Effector memory CD4-positive, alpha-beta T cell (primary cell): ENCODE results near the gene PTPRD.

ENCODE experiments used
- DNase-seq, 3 donors: peaks; one replicate each; pipeline ENCODE4 v3.0.0-alpha.2; 2020
- H3K27ac ChIP-seq: 2 replicates; pipeline ENCODE4 v1.7.0; 2013; ENCODE audit warnings: mild to moderate bottlenecking, low read length, moderate library complexity; ENCODE audit not compliant: insufficient read depth, poor library complexity, severe bottlenecking
- H3K27me3 ChIP-seq: replicated peaks from 2 replicates; pipeline ENCODE4 v1.7.0; 2013; ENCODE audit warnings: mild to moderate bottlenecking, low read length; ENCODE audit not compliant: insufficient read depth, control insufficient read depth, poor library complexity, severe bottlenecking
- H3K36me3 ChIP-seq: 2 replicates; pipeline ENCODE4 v1.7.0; 2013; ENCODE audit warnings: mild to moderate bottlenecking, low read length, moderate library complexity; ENCODE audit not compliant: control insufficient read depth, insufficient read depth
- H3K4me1 ChIP-seq: 2 replicates; pipeline ENCODE4 v1.7.0; 2013; ENCODE audit warnings: low read length, mild to moderate bottlenecking; ENCODE audit not compliant: control insufficient read depth, insufficient read depth, poor library complexity, severe bottlenecking
- H3K4me3 ChIP-seq: 2 replicates; pipeline ENCODE4 v1.7.0; 2013; ENCODE audit warnings: low read length, low read depth, mild to moderate bottlenecking; ENCODE audit not compliant: insufficient read depth, poor library complexity, severe bottlenecking
- H3K9me3 ChIP-seq: 2 replicates; pipeline ENCODE4 v1.7.0; 2013; ENCODE audit warnings: mild to moderate bottlenecking, low read length, moderate library complexity; ENCODE audit not compliant: control insufficient read depth

The PTPRD gene

DNA sequence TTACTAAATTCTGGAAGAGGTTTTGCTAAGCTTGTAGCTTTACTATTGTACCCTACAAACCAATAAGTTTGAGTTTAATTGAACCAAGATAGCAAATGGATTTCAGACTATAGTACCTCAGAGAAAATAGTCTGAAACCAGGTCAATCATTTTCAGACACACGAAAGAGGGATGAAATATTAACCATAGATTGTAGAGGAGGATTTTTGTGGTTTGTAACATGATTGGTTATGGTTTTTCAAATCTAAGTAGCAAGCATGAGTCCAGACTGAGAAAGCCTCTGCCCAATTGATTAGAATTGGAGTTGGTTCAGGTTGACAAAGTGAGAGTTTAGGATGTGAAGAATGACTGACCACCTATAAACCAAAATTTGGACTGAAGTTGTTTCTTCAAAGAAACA, 2250.6 kb downstream of the PTPRD start:
- DNase-seq: no peak
- Histone ChIP-seq H3K36me3 (no peaks in the 10 kb centered on the region), H3K27me3 (no peaks in the 10 kb centered on the region), H3K4me1 (no peaks in the 10 kb centered on the region), H3K4me3 (no peak overlapping the region), H3K9me3 (no peaks in the 10 kb centered on the region), H3K27ac (no peak overlapping the region)

DNA sequence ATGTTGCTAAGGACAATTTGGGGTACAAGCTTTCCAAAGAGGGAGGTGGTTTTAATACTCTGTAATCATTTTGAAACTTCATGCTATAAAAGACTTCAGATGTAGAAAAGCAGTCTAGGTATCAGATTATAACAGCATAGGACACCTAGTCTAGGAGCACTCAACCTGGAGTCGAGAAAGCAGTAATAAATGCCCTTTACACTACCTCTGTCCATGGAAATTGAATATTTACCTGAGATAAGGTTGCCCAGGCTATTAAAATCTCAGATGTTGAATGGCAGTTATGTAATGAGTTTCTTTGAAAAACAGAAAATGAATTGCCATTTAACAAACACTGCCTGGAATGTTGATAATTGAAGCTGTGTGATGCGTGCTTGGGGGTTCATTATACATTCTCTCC, 2251.4 kb downstream of the PTPRD start:
- H3K27ac ChIP-seq: no peak overlapping the region
- DNase-seq: no peak
- H3K9me3 ChIP-seq: no peaks in the 10 kb centered on the region
- H3K27me3 ChIP-seq: no peaks in the 10 kb centered on the region
- no peaks in the 10 kb centered on the region for H3K36me3 ChIP-seq
- H3K4me3 ChIP-seq: no peak overlapping the region
- H3K4me1 ChIP-seq: no peaks in the 10 kb centered on the region

- H3K4me1 ChIP-seq: no peaks in the 10 kb centered on the region
- no peaks in the 10 kb centered on the region for H3K27me3 ChIP-seq
- H3K36me3 ChIP-seq: no peaks in the 10 kb centered on the region
- DNase-seq: no peak
- H3K27ac ChIP-seq: no peak overlapping the region
- H3K4me3 ChIP-seq: no peak overlapping the region
- H3K9me3 ChIP-seq: no peaks in the 10 kb centered on the region
Observed at GRCh38 chr9:8356406-8356805, 2256.4 kb downstream of the PTPRD start.

- DNase-seq: no peak
- H3K27ac ChIP-seq: no peak overlapping the region
- no peaks in the 10 kb centered on the region for H3K27me3 ChIP-seq
- no peaks in the 10 kb centered on the region for H3K36me3 ChIP-seq
- H3K9me3 ChIP-seq: no peaks in the 10 kb centered on the region
- H3K4me3 ChIP-seq: no peak overlapping the region
- H3K4me1 ChIP-seq: no peaks in the 10 kb centered on the region
Observed at GRCh38 chr9:8351436-8351835, 2261.4 kb downstream of the PTPRD start.

DNA sequence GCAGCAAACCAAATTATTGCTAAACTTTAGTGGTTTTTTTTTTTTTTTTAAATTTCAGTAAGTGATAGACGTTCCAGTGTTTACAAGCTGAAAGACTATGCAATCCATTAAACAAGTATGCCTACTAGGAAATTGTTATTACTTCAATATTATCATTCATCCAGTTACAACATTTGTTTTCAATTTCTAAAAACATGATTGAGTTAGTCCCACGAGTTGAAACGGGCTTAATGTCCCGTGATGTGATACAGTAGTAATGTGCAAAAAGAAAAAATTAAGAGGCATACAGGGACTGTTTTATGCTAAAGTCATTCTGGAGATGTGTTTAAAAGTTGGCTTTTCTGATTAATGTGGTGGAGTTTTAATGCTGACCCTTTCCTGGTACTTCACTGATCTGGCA, 2262.9 kb downstream of the PTPRD start:
- Histone ChIP-seq H3K27ac (no peak overlapping the region), H3K4me3 (no peak overlapping the region), H3K9me3 (no peaks in the 10 kb centered on the region), H3K27me3 (no peaks in the 10 kb centered on the region), H3K36me3 (no peaks in the 10 kb centered on the region), H3K4me1 (no peaks in the 10 kb centered on the region)
- DNase-seq: no peak

GRCh38 chr9:8349376-8349775, 2263.4 kb downstream of the PTPRD start:
- no peaks in the 10 kb centered on the region for H3K36me3 ChIP-seq

GRCh38 chr9:8348756-8349155, 2264.0 kb downstream of the PTPRD start:
- Histone ChIP-seq H3K27ac (no peak overlapping the region), H3K27me3 (no peaks in the 10 kb centered on the region), H3K4me3 (no peak overlapping the region), H3K4me1 (no peaks in the 10 kb centered on the region), H3K9me3 (no peaks in the 10 kb centered on the region), H3K36me3 (no peaks in the 10 kb centered on the region)
- no peak for DNase-seq

More at GRCh38 chr9:8349376-8349775, 2263.4 kb downstream of the PTPRD start:
- Histone ChIP-seq H3K4me1 (no peaks in the 10 kb centered on the region), H3K27ac (no peak overlapping the region), H3K27me3 (no peaks in the 10 kb centered on the region), H3K4me3 (no peak overlapping the region), H3K9me3 (no peaks in the 10 kb centered on the region)
- DNase-seq: no peak

GRCh38 chr9:8346296-8346695, 2266.5 kb downstream of the PTPRD start:
- Histone ChIP-seq H3K27ac (no peak overlapping the region), H3K27me3 (no peaks in the 10 kb centered on the region), H3K4me1 (no peaks in the 10 kb centered on the region), H3K36me3 (no peaks in the 10 kb centered on the region), H3K4me3 (no peak overlapping the region), H3K9me3 (no peaks in the 10 kb centered on the region)
- no peak for DNase-seq

GRCh38 chr9:8338767-8339510, 2273.9 kb downstream of the PTPRD start:
- no peaks in the 10 kb centered on the region for H3K36me3 ChIP-seq
- DNase-seq: no peak
- H3K4me1 ChIP-seq: no peaks in the 10 kb centered on the region
- H3K27me3 ChIP-seq: no peaks in the 10 kb centered on the region
- H3K9me3 ChIP-seq: no peaks in the 10 kb centered on the region
- no peak overlapping the region for H3K27ac ChIP-seq
- H3K4me3 ChIP-seq: no peak overlapping the region

DNA sequence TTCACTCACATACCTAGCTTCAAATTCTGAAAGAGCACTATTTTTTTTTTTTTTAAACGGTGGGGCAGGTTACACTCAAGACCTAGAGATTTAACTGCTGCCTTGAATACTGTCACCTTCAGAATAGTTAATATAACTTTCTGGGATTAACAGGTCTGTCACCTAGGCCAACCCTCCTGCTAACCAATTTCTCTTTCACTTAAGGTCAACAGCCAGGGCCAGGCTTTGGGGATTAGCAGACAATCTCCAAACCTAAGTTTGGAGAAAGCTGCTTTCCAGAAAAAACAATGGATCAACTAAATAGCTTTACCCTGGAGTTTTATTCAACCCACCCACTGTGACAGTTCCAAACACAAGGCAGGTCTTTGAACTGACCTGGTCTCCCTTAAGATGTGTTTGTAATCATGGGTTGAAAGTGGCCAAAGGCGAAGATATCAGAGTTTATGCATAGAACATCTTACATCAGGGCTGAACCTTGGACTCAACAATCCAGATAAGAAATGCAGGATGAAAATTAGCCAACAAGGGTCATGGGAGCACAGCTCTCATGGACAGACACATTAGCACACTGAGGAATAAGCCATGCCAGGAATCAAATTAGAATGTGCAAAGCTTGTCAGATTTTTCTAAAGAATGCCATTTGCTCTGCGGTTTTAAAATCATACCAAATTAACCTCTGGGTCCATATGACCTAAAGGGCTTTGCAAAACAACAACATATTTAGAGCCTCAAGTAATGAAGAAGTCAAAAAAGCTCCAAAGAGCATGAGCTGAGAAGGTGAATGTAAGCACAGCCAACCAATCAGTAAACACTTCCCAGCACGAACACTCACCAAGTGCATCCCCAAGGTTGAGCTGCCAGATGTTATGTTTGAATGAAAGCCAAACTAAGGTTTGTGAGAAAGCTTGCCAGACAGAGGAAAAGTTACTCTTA, 2274.7 kb downstream of the PTPRD start:
- Histone ChIP-seq H3K27me3 (no peaks in the 10 kb centered on the region), H3K36me3 (no peaks in the 10 kb centered on the region), H3K4me1 (no peaks in the 10 kb centered on the region), H3K27ac (no peak overlapping the region), H3K4me3 (no peak overlapping the region), H3K9me3 (no peaks in the 10 kb centered on the region)
- no peak for DNase-seq
